WTC11 (cell line): ENCODE results near the gene OR2D2. TPM values are rescaled to one million over a fixed set of nuclear protein-coding genes. Genes with fewer than 3 reads are reported as not detected.
A peak's percentile ranks its signal among the peaks of the same experiment; 100 is the strongest.

Experiments
- ATAC-seq: fragments of 200-7000 bp; cut with Tn5 transposase; 2 replicates; pipeline ENCODE4 v1.10.0; 2021; ENCODE audit warnings: mild to moderate bottlenecking, moderate library complexity
- CTCF ChIA-PET: fragments of 300-600 bp; sonication (Branson Sonifier 250); formaldehyde crosslinking; loops from one replicate; lab custom pipeline; 2021; ENCODE audit warnings: antibody characterized with exemption; lab: Charles Lee
- POLR2A ChIA-PET: fragments of 350-600 bp; sonication (Branson Sonifier 250); formaldehyde crosslinking; loops from one replicate; lab custom pipeline; 2021; ENCODE audit warnings: antibody characterized with exemption; lab: Charles Lee
- DNase-seq: peaks from one replicate; pipeline ENCODE4 v3.0.0; 2021; ENCODE audit warnings: low spot score
- H3K27ac Mint-ChIP-seq: 2 replicates; pipeline ENCODE4 v1.8.0; 2021; ENCODE audit warnings: mixed read lengths
- H3K27me3 Mint-ChIP-seq: 2 replicates; pipeline ENCODE4 v1.8.0; 2021; ENCODE audit warnings: low read depth, mild to moderate bottlenecking, moderate library complexity, mixed read lengths
- H3K36me3 Mint-ChIP-seq: 2 replicates; pipeline ENCODE4 v1.8.0; 2021; ENCODE audit warnings: mixed read lengths
- H3K4me1 Mint-ChIP-seq: 2 replicates; pipeline ENCODE4 v1.8.0; 2022; ENCODE audit warnings: mixed read lengths
- H3K4me3 Mint-ChIP-seq: 2 replicates; pipeline ENCODE4 v1.8.0; 2021; ENCODE audit warnings: mild to moderate bottlenecking, moderate library complexity, mixed read lengths
- H3K9me3 Mint-ChIP-seq: 2 replicates; pipeline ENCODE4 v1.8.0; 2021; ENCODE audit warnings: mixed read lengths
- ATF1 ChIP-seq: sonication (generic); formaldehyde crosslinking; IDR thresholded peaks from 2 replicates; pipeline ENCODE4 v1.8.1; 2023; ENCODE audit warnings: mild to moderate bottlenecking, moderate library complexity, missing genetic modification reagents
- CREB1 ChIP-seq: sonication (generic); formaldehyde crosslinking; IDR thresholded peaks from 2 replicates; pipeline ENCODE4 v1.8.0; 2023; ENCODE audit warnings: mild to moderate bottlenecking, missing genetic modification reagents
- GTF2I ChIP-seq: fragments of 250-450 bp; sonication (Bioruptor Pico); conservative IDR thresholded peaks from 2 replicates; pipeline ENCODE4 v1.4.0; 2021; ENCODE audit warnings: mild to moderate bottlenecking
- HMGA2 ChIP-seq: fragments of 250-450 bp; sonication (Bioruptor Pico); IDR thresholded peaks from 2 replicates; pipeline ENCODE4 v1.4.0; 2021; ENCODE audit warnings: mild to moderate bottlenecking, moderate library complexity
- MXD4 ChIP-seq: fragments of 250-450 bp; sonication (Bioruptor Pico); IDR thresholded peaks from 2 replicates; pipeline ENCODE4 v1.8.0; 2021; ENCODE audit warnings: mild to moderate bottlenecking, moderate library complexity, borderline replicate concordance
- SMAD3 ChIP-seq: sonication (generic); formaldehyde crosslinking; IDR thresholded peaks from 2 replicates; pipeline ENCODE4 v1.8.0; 2022; ENCODE audit warnings: missing genetic modification reagents, mild to moderate bottlenecking, borderline replicate concordance
- ZNF232 ChIP-seq: sonication (generic); formaldehyde crosslinking; IDR thresholded peaks from 2 replicates; pipeline ENCODE4 v1.8.0; 2022; ENCODE audit warnings: mild to moderate bottlenecking, missing genetic modification reagents
- ZNF423 ChIP-seq: fragments of 250-450 bp; sonication (Bioruptor Pico); IDR thresholded peaks from 2 replicates; pipeline ENCODE4 v2.1.2; 2022; ENCODE audit warnings: mild to moderate bottlenecking, moderate library complexity
- total RNA-seq: library from RNA; stranded (reverse); gene quantifications from 3 replicates; pipeline ENCODE4 v1.2.3, GENCODE V29; 2021
- TF ChIP-seq, protein P1 (sequence below): sonication (generic); formaldehyde crosslinking; IDR thresholded peaks from 2 replicates; pipeline ENCODE4 v1.8.1; 2022; ENCODE audit warnings: low read depth, mild to moderate bottlenecking, moderate library complexity, missing genetic modification reagents, borderline replicate concordance
- TF ChIP-seq, protein P2 (sequence below): fragments of 250-450 bp; sonication (Bioruptor Pico); conservative IDR thresholded peaks from 2 replicates; pipeline ENCODE4 v1.9.0; 2021; ENCODE audit warnings: mild to moderate bottlenecking
- TF ChIP-seq, protein P3 (sequence below): sonication (generic); formaldehyde crosslinking; IDR thresholded peaks from 2 replicates; pipeline ENCODE4 v1.8.1; 2023; ENCODE audit warnings: mild to moderate bottlenecking, missing genetic modification reagents
- TF ChIP-seq, protein P4 (sequence below): sonication (generic); formaldehyde crosslinking; IDR thresholded peaks from 2 replicates; pipeline ENCODE4 v1.8.1; 2023; ENCODE audit warnings: mild to moderate bottlenecking, missing genetic modification reagents, moderate library complexity
- TF ChIP-seq, protein P5 (sequence below): sonication (generic); formaldehyde crosslinking; IDR thresholded peaks from 2 replicates; pipeline ENCODE4 v1.8.1; 2023; ENCODE audit warnings: mild to moderate bottlenecking, missing genetic modification reagents
- TF ChIP-seq, protein P6 (sequence below): sonication (generic); formaldehyde crosslinking; conservative IDR thresholded peaks from 2 replicates; pipeline ENCODE4 v1.8.1; 2023; ENCODE audit warnings: mild to moderate bottlenecking, low read depth, missing genetic modification reagents, moderate library complexity

OR2D2 gene
- total RNA-seq, 1 experiment from 2014 or later = 0.26 TPM

DNA sequence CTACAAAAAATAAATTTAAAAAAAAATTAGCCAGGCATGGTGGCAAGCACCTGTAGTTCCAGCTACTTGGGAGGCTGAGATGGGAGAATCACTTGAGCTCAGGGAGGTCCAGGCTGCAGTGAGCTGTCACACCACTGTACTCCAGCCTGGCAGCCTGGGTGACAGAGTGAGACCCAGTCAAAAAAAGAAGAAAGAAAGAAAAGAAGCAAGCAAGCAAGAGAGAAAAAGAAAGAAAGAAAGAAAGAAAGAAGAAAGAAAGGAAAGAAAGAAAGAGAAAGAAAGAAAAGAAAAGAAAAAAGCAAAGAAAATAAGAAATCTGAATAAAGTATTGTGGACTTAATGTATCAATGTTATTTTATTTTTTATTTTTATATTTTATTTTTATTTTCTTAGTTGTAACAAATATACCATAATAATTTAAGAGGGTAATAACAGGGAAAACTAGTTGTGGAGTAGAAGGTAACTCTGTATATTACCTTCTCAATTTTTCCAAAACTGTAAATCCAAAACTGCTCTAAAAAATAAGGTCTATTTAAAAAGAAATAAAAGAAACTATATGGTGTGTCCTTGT is 32.8 kb upstream of the OR2D2 start:
- H3K27me3 Mint-ChIP-seq = no peaks in the 10 kb centered on the region; the same call in 1 of the 2 replicates
- ChIA-PET POLR2A (no interaction called here), CTCF (interaction anchor here (1.5 to 4.7 kb wide), 2 partner anchors 113 to 219 kb away, joined by 3 to 22 read pairs; no protein-coding TSS in a partner anchor)
- TF ChIP-seq HMGA2 (0 out of 2 replicates have a peak, but pooled peaks have one; percentile 6), CREB1 (no peak)
- no peak overlapping the region for H3K4me3 Mint-ChIP-seq
- H3K36me3 Mint-ChIP-seq = no peaks in the 10 kb centered on the region
- H3K4me1 Mint-ChIP-seq = peaks cover 31% of the 10 kb centered on the region
- no peaks in the 10 kb centered on the region for H3K9me3 Mint-ChIP-seq
- no peak for DNase-seq
- no peak overlapping the region for H3K27ac Mint-ChIP-seq
- no peak for ATAC-seq

DNA sequence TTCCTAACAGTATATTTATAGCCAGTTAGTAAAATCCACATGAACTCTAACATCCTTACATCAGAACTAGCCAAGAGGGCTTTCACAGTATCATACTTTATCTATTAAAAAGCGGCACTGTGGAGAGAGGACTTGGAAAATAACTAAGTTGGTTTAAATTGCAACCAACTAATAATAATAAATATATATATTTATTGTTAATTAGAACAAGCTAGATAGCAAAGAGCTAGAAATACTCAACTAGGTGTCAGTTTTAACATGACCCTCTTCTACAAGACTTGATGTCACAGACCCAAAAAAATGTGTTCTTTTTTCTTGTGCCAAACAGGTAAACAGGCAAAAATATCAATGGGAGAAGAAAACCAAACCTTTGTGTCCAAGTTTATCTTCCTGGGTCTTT is 28.4 kb upstream of the OR2D2 start, which contains the start of gene OR2D3:
TSS of gene OR2D3 (plus strand) at position 301 of the 400 bp plus-strand sequence. CDS start at position 301, 0 bp downstream.
- H3K4me3 Mint-ChIP-seq = no peak within 1 kb of the TSS
- no peaks in the 10 kb centered on the region for H3K36me3 Mint-ChIP-seq
- TF ChIP-seq, protein P1, sequence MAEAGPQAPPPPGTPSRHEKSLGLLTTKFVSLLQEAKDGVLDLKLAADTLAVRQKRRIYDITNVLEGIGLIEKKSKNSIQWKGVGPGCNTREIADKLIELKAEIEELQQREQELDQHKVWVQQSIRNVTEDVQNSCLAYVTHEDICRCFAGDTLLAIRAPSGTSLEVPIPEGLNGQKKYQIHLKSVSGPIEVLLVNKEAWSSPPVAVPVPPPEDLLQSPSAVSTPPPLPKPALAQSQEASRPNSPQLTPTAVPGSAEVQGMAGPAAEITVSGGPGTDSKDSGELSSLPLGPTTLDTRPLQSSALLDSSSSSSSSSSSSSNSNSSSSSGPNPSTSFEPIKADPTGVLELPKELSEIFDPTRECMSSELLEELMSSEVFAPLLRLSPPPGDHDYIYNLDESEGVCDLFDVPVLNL = no peak
- TF ChIP-seq, protein P2, sequence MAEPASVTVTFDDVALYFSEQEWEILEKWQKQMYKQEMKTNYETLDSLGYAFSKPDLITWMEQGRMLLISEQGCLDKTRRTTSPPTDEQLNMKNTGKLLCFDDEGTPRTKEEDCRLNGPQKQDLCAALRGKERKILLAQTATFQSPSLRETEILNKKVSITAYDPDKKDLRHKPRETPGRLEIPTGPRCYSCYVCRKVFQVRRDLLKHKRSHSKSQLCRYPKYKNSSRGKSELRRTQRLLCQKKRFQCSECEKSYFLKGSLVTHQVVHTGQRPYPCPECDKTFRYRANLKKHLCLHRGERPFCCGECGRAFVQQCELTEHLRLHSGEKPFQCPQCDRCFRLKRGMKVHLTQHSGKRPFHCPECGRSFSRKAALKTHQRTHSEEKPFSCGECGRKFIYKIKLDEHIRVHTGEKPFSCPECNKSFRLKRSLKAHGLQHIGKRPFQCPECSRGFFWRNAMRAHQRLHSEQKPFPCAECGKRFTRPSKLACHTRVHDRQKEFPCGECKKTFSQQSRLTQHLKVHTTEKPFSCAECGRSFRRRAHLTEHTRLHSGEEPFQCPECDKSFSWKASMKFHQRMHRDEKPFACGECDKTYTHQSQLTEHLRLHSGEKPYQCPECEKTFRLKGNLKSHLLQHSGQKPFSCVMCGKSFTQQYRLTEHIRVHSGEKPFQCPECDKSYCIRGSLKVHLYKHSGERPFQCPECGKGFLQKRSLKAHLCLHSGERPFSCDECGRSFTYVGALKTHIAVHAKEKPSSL (CRISPR knock-in tag) = no peak
- TF ChIP-seq ATF1 (CRISPR knock-in tag) (no peak), MXD4 (CRISPR knock-in tag) (no peak), ZNF423 (CRISPR knock-in tag) (no peak), ZNF232 (no peak), SMAD3 (CRISPR knock-in tag) (no peak)
- TF ChIP-seq, protein P3, sequence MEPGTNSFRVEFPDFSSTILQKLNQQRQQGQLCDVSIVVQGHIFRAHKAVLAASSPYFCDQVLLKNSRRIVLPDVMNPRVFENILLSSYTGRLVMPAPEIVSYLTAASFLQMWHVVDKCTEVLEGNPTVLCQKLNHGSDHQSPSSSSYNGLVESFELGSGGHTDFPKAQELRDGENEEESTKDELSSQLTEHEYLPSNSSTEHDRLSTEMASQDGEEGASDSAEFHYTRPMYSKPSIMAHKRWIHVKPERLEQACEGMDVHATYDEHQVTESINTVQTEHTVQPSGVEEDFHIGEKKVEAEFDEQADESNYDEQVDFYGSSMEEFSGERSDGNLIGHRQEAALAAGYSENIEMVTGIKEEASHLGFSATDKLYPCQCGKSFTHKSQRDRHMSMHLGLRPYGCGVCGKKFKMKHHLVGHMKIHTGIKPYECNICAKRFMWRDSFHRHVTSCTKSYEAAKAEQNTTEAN (CRISPR knock-in tag) = no peak
- TF ChIP-seq, protein P4, sequence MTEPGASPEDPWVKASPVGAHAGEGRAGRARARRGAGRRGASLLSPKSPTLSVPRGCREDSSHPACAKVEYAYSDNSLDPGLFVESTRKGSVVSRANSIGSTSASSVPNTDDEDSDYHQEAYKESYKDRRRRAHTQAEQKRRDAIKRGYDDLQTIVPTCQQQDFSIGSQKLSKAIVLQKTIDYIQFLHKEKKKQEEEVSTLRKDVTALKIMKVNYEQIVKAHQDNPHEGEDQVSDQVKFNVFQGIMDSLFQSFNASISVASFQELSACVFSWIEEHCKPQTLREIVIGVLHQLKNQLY (CRISPR knock-in tag) = no peak
- POLR2A ChIA-PET = no interaction called here
- CTCF ChIA-PET = interaction anchor here (1.7 kb wide), 1 partner anchor 108 kb away, joined by 5 read pairs; no protein-coding TSS in a partner anchor
- H3K9me3 Mint-ChIP-seq = peaks cover 8% of the 10 kb centered on the region
- no peak for ATAC-seq
- H3K4me1 Mint-ChIP-seq = peaks cover 3% of the 10 kb centered on the region
- no peaks in the 10 kb centered on the region; the same call in 1 of the 2 replicates for H3K27me3 Mint-ChIP-seq
- no peak within 1 kb of the TSS for H3K27ac Mint-ChIP-seq
- no peak for DNase-seq

DNA sequence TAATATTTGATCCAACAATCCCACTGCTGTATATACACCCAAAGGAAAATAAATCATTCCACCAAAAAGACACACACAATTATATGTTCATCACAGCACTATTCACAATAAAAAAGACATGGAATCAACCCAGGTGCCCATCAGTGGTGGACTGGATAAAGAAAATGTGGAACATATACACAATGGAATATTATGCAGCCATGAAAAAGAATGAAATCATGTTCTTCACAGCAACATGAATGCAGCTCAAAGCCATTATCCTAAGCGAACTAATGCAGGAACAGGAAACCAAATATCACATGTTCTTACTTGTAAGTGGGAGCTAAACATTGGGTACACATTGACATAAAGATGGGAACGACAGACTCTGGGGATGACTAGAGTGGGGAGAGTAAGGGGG is 27.4 kb upstream of the OR2D2 start:
- H3K36me3 Mint-ChIP-seq = no peaks in the 10 kb centered on the region
- H3K4me1 Mint-ChIP-seq = no peaks in the 10 kb centered on the region
- TF ChIP-seq, protein P5, sequence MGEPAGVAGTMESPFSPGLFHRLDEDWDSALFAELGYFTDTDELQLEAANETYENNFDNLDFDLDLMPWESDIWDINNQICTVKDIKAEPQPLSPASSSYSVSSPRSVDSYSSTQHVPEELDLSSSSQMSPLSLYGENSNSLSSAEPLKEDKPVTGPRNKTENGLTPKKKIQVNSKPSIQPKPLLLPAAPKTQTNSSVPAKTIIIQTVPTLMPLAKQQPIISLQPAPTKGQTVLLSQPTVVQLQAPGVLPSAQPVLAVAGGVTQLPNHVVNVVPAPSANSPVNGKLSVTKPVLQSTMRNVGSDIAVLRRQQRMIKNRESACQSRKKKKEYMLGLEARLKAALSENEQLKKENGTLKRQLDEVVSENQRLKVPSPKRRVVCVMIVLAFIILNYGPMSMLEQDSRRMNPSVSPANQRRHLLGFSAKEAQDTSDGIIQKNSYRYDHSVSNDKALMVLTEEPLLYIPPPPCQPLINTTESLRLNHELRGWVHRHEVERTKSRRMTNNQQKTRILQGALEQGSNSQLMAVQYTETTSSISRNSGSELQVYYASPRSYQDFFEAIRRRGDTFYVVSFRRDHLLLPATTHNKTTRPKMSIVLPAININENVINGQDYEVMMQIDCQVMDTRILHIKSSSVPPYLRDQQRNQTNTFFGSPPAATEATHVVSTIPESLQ = no peak
- TF ChIP-seq, protein P6, sequence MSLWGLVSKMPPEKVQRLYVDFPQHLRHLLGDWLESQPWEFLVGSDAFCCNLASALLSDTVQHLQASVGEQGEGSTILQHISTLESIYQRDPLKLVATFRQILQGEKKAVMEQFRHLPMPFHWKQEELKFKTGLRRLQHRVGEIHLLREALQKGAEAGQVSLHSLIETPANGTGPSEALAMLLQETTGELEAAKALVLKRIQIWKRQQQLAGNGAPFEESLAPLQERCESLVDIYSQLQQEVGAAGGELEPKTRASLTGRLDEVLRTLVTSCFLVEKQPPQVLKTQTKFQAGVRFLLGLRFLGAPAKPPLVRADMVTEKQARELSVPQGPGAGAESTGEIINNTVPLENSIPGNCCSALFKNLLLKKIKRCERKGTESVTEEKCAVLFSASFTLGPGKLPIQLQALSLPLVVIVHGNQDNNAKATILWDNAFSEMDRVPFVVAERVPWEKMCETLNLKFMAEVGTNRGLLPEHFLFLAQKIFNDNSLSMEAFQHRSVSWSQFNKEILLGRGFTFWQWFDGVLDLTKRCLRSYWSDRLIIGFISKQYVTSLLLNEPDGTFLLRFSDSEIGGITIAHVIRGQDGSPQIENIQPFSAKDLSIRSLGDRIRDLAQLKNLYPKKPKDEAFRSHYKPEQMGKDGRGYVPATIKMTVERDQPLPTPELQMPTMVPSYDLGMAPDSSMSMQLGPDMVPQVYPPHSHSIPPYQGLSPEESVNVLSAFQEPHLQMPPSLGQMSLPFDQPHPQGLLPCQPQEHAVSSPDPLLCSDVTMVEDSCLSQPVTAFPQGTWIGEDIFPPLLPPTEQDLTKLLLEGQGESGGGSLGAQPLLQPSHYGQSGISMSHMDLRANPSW = no peak
- 0 out of 2 replicates have a peak, but pooled peaks have one; percentile 28 for TF ChIP-seq GTF2I
- ATAC-seq (no peak), DNase-seq (no peak)
- peaks cover 8% of the 10 kb centered on the region for H3K9me3 Mint-ChIP-seq
- H3K4me3 Mint-ChIP-seq = no peak overlapping the region
- H3K27ac Mint-ChIP-seq = no peak overlapping the region
- ChIA-PET POLR2A (no interaction called here), CTCF (no interaction called here)
- H3K27me3 Mint-ChIP-seq = no peaks in the 10 kb centered on the region; the same call in 1 of the 2 replicates
